ENCODE data around the gene ADIPOQ. TPM values are rescaled to one million over a fixed set of nuclear protein-coding genes. Genes with fewer than 3 reads are reported as not detected.

The ADIPOQ gene
- polyA plus RNA-seq, 3 donors, result not detected

DNA sequence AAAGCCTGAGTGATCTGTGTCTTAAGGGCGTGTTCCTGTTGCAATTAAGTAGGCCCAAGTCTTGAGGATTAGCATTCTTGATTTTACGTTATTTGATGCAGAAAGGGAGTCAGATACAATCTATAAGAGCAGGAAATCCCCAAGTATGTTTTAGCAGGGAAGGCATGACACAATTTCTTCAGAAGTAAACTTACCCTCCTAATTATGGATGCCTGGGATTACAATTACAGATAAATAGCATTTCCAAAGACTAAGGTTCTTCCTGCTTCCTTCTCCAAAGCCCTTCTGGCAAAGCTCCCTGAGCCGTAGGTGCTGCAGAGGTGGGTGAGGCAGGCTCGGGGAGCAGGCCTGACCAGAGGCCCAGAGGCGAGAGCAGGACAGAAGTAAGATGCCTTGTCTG, 52.9 kb downstream of the ADIPOQ start:
- Histone ChIP-seq H3K27me3 (ENCODE audit: control insufficient read depth in 2 of 2, insufficient read depth in 2 of 2, low read length in 2 of 2) (no peaks in the 10 kb centered on the region), H3K9ac (ENCODE audit: insufficient read depth, low read length, poor library complexity, severe bottlenecking) (no peak overlapping the region), H4K20me1 (ENCODE audit: insufficient read depth, low read length) (no peaks in the 10 kb centered on the region), H3K9me3 (replicated peaks in 1 of 2; ENCODE audit: control insufficient read depth in 1 of 2, insufficient read depth in 1 of 2, low read length in 2 of 2) (no peaks in the 10 kb centered on the region), H3K27ac (ENCODE audit: low read depth in 1 of 2, low read length in 2 of 2) (no peak overlapping the region), H3K4me3 (replicated peaks in 1 of 3; ENCODE audit: low read depth in 2 of 3, low read length in 3 of 3) (no peak overlapping the region), H2AFZ (ENCODE audit: insufficient read depth, low read depth, low read length, poor library complexity, severe bottlenecking) (no peak overlapping the region), H3K79me2 (ENCODE audit: insufficient read depth, low read length) (no peaks in the 10 kb centered on the region), H3K4me1 (ENCODE audit: control insufficient read depth in 1 of 2, insufficient read depth in 2 of 2, low read length in 2 of 2) (no peaks in the 10 kb centered on the region), H3K4me2 (replicated peaks; ENCODE audit: extremely low read depth, low read length, poor library complexity, severe bottlenecking) (no peak overlapping the region), H3K36me3 (replicated peaks in 1 of 2; ENCODE audit: control insufficient read depth in 1 of 2, insufficient read depth in 2 of 2, low read length in 2 of 2) (no peaks in the 10 kb centered on the region)
- TF ChIP-seq, protein P1, sequence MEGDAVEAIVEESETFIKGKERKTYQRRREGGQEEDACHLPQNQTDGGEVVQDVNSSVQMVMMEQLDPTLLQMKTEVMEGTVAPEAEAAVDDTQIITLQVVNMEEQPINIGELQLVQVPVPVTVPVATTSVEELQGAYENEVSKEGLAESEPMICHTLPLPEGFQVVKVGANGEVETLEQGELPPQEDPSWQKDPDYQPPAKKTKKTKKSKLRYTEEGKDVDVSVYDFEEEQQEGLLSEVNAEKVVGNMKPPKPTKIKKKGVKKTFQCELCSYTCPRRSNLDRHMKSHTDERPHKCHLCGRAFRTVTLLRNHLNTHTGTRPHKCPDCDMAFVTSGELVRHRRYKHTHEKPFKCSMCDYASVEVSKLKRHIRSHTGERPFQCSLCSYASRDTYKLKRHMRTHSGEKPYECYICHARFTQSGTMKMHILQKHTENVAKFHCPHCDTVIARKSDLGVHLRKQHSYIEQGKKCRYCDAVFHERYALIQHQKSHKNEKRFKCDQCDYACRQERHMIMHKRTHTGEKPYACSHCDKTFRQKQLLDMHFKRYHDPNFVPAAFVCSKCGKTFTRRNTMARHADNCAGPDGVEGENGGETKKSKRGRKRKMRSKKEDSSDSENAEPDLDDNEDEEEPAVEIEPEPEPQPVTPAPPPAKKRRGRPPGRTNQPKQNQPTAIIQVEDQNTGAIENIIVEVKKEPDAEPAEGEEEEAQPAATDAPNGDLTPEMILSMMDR (IDR thresholded peaks at IDR 0.05), result no peak
- intact Hi-C loops (cut with micrococcal nuclease), result no loop called here
- DNase-seq, result no peak
- H3K4me3 Mint-ChIP-seq, result no peak overlapping the region
- no peak overlapping the region for H3K27ac Mint-ChIP-seq
- no peaks in the 10 kb centered on the region for H3K36me3 Mint-ChIP-seq
- peaks cover 0 to 9% (median 0%) of the 10 kb centered on the region in 7 donors for H3K9me3 Mint-ChIP-seq
- peaks cover 0 to 4% (median 0%) of the 10 kb centered on the region in 3 donors for H3K27me3 Mint-ChIP-seq (ENCODE audit: low read depth in 3 of 3)
- peaks cover 3% of the 10 kb centered on the region for H3K4me1 Mint-ChIP-seq
- 100% methylated on average over 1 of the region's 5 CpGs for WGBS (ENCODE audit: insufficient coverage)

DNA sequence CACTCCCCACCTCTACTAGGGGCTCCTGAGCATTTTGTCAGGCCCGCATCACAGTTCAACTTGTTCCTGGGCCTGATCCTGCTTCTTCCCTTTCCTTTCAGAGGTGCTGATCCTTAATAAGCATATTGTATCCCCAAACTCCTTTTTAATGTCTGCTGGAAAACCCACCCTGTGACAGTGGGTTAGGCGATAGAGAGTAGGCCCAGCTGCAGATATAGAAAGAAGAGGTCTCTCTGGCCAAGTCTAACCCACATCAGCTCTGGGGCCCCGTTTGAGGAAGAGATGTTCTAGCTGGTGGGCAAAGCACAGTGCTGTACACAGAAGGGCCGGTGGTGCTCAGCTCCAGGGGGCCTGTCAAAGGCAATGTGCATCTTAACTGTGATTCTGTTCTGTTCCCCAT, 53.5 kb downstream of the ADIPOQ start:
- no peak overlapping the region for H3K4me2 ChIP-seq (replicated peaks; ENCODE audit: extremely low read depth, low read length, poor library complexity, severe bottlenecking)
- H2AFZ ChIP-seq (ENCODE audit: insufficient read depth, low read depth, low read length, poor library complexity, severe bottlenecking), result no peak overlapping the region
- intact Hi-C loops (cut with micrococcal nuclease), result no loop called here
- no peak overlapping the region for H3K4me3 ChIP-seq (replicated peaks in 1 of 3; ENCODE audit: low read depth in 2 of 3, low read length in 3 of 3)
- H3K27me3 ChIP-seq (ENCODE audit: control insufficient read depth in 2 of 2, insufficient read depth in 2 of 2, low read length in 2 of 2), result no peaks in the 10 kb centered on the region
- no peaks in the 10 kb centered on the region for H3K79me2 ChIP-seq (ENCODE audit: insufficient read depth, low read length)
- Mint-ChIP-seq H3K4me3 (no peak overlapping the region), H3K27ac (peak overlapping the region in 2 of 7 donors; percentile 25 to 67), H3K9me3 (peaks cover 0 to 9% (median 0%) of the 10 kb centered on the region in 7 donors), H3K36me3 (no peaks in the 10 kb centered on the region), H3K4me1 (peaks cover 4% of the 10 kb centered on the region), H3K27me3 (ENCODE audit: low read depth in 3 of 3) (peaks cover 0 to 4% (median 0%) of the 10 kb centered on the region in 3 donors)
- no peaks in the 10 kb centered on the region for H3K36me3 ChIP-seq (replicated peaks in 1 of 2; ENCODE audit: control insufficient read depth in 1 of 2, insufficient read depth in 2 of 2, low read length in 2 of 2)
- 94% methylated on average over 3 of the region's 4 CpGs for WGBS (ENCODE audit: insufficient coverage)
- no peaks in the 10 kb centered on the region for H4K20me1 ChIP-seq (ENCODE audit: insufficient read depth, low read length)
- no peak overlapping the region for H3K9ac ChIP-seq (ENCODE audit: insufficient read depth, low read length, poor library complexity, severe bottlenecking)
- H3K9me3 ChIP-seq (replicated peaks in 1 of 2; ENCODE audit: control insufficient read depth in 1 of 2, insufficient read depth in 1 of 2, low read length in 2 of 2), result no peaks in the 10 kb centered on the region
- H3K4me1 ChIP-seq (ENCODE audit: control insufficient read depth in 1 of 2, insufficient read depth in 2 of 2, low read length in 2 of 2), result no peaks in the 10 kb centered on the region
- TF ChIP-seq, protein P1 (IDR thresholded peaks at IDR 0.05), result no peak
- DNase-seq, result no peak
- H3K27ac ChIP-seq (ENCODE audit: low read depth in 1 of 2, low read length in 2 of 2), result no peak overlapping the region
